ENCODE data around the gene TWNK. TPM values are rescaled to one million over a fixed set of nuclear protein-coding genes. Genes with fewer than 3 reads are reported as not detected.
"Not testable (repeated sequence)": the region's sequence is repeated elsewhere in the genome, so short reads cannot be mapped to it uniquely, and the experiment has no call there.

TWNK gene
- total RNA-seq, 4 donors from 2014 or later = 4.2 to 9.2 (median 6.4) TPM

DNA sequence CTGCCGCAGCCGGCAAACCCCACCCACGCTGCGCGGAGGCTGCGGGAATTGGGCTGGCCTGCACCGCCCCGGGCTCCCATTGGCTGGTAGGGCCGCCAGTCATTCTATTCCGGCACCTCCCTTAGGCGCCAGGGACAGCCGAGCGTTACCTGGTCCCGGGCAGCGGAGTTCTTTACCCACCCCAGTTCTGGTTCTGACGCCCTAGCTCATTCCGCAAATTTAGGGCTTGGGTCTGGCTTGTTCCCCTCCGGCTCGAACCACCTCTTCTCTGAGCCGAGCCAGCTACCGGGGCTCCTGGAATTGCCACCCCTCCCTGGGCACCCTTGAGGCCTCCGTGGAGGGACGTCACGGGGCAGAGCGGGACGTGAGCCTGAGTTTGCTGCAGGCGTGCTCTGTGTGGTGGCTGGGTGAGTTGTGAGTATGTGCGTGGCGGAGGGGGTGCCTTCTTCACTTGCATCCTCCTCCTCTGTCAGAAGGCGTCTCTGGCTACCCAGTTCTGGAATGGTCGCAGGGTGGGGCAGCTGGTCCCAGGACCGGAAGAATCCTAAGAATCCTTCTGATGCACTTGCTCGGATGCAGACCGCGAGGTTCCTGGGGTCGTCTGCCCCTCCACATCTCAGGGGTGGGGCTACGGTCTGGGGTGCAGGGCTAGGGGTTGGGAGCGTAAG lies 43.9 kb downstream of the TWNK start, which contains the start of the genes PDZD7 and SFXN3:
TSS of gene PDZD7 (minus strand) at position 2 of the 668 bp plus-strand sequence. CDS start 910 bp downstream, outside the sequence.
TSS of gene SFXN3 (plus strand) at position 107 of the 668 bp plus-strand sequence. CDS start 3,461 bp downstream, outside the sequence.
- WGBS, 2 donors = 0 to 1% methylated on average over 31 to 38 of the region's 38 CpGs
- TF ChIP-seq POLR2A (IDR thresholded peaks at IDR 0.05) (no peak), CTCF (IDR thresholded peaks at IDR 0.05) (no peak)

GRCh38 chr10:101031796-101032636 lies 44.7 kb downstream of the TWNK start:
- WGBS, 2 donors = 0% methylated on average over 40 to 42 of the region's 47 CpGs
- intact Hi-C loops (cut with DNase I; ENCODE audit: low total_unique reads) = no loop called here
- DNase-seq (ENCODE audit: low spot score in 2 of 2) = peak; percentile 86 to 97
- TF ChIP-seq POLR2A (IDR thresholded peaks at IDR 0.05) (peak in 1 of 2 donors; percentile 1), CTCF (IDR thresholded peaks at IDR 0.05) (no peak)
- H3K4me3 ChIP-seq (ENCODE audit: low read depth, poor library complexity, severe bottlenecking) = peak overlapping the region; percentile 81

More for the DNA sequence above, 43.9 kb downstream of the TWNK start, which contains the start of the genes PDZD7 and SFXN3:
- DNase-seq (ENCODE audit: low spot score in 2 of 2) = peak; percentile 94 to 99
- H3K4me3 ChIP-seq (ENCODE audit: low read depth, poor library complexity, severe bottlenecking) = peak within 1 kb of the TSS; percentile 81
- intact Hi-C loops (cut with DNase I; ENCODE audit: low total_unique reads) = no loop called here

GRCh38 chr10:101032637-101033224 lies 45.4 kb downstream of the TWNK start:
- WGBS, 2 donors = 2 to 3% methylated on average over 6 of the region's 6 CpGs
- peak; percentile 74 to 94 for DNase-seq (ENCODE audit: low spot score in 2 of 2)
- intact Hi-C loops (cut with DNase I; ENCODE audit: low total_unique reads) = no loop called here
- peak overlapping the region; percentile 81 for H3K4me3 ChIP-seq (ENCODE audit: low read depth, poor library complexity, severe bottlenecking)
- TF ChIP-seq CTCF (IDR thresholded peaks at IDR 0.05) = no peak
- no peak for TF ChIP-seq POLR2A (IDR thresholded peaks at IDR 0.05)

DNA sequence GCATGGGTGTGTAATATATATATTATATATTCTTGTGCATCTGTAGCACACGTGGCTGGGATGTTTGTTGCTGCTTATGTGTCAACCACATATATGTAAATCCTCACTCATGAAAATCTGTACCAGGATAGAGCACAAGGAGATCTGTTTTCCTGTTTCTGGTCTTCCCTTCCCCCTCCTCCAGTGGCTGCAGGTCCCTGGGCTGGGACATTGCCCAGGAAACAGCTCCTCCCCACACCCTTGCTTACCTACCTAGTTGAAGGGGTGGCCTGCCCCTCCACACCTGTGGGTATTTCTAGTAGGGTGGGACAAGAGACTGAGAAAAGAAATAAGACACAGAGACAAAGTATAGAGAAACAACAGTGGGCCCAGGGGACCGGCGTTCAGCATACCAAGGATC lies 45.9 kb downstream of the TWNK start:
- H3K4me3 ChIP-seq (ENCODE audit: low read depth, poor library complexity, severe bottlenecking) = no peak overlapping the region
- intact Hi-C loops (cut with DNase I; ENCODE audit: low total_unique reads) = no loop called here
- TF ChIP-seq CTCF (IDR thresholded peaks at IDR 0.05) (no peak), POLR2A (IDR thresholded peaks at IDR 0.05) (no peak)
- 49 to 55% methylated on average over 3 of the region's 3 CpGs for WGBS, 2 donors
- no peak for DNase-seq (ENCODE audit: low spot score in 2 of 2)

DNA sequence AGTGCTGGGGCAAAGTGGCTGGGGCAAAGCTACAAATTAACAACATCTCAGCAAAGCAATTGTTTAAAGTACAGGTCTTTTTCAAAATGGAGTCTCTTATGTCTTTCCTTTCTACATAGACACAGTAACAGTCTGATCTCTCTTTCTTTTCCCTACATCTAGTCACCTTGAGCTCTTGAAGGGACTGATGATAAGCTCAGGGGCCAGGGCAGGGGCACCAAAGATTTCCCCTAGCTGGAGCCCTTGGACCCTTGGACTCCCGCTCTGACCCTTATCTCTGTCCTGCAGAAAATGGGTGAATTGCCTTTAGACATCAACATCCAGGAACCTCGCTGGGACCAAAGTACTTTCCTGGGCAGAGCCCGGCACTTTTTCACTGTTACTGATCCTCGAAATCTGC lies 47.1 kb downstream of the TWNK start:
- 92 to 96% methylated on average over 4 of the region's 4 CpGs for WGBS, 2 donors
- DNase-seq (ENCODE audit: low spot score in 2 of 2); H3K4me3 ChIP-seq (ENCODE audit: low read depth, poor library complexity, severe bottlenecking); intact Hi-C loops (cut with DNase I; ENCODE audit: low total_unique reads): not testable (repeated sequence)

DNA sequence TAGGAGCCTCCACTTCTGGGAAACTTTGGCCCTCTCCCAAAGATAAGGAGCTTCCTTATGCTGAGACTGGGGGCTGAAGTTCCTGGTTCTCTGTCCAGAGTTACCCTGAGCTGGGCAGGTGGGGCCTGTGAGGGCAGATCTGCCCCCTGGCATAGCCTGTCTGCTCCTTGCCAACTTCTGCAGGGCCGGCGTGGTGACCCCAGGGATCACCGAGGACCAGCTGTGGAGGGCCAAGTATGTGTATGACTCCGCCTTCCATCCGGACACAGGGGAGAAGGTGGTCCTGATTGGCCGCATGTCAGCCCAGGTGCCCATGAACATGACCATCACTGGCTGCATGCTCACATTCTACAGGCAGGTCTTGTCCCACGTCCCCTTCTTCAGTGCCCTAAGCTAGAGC lies 48.0 kb downstream of the TWNK start:
- intact Hi-C loops (cut with DNase I; ENCODE audit: low total_unique reads) = no loop called here
- TF ChIP-seq CTCF (IDR thresholded peaks at IDR 0.05) (no peak), POLR2A (IDR thresholded peaks at IDR 0.05) (no peak)
- 85 to 90% methylated on average over 7 of the region's 7 CpGs for WGBS, 2 donors

More for the DNA sequence above, 48.0 kb downstream of the TWNK start:
- H3K4me3 ChIP-seq (ENCODE audit: low read depth, poor library complexity, severe bottlenecking) = no peak overlapping the region
- no peak for DNase-seq (ENCODE audit: low spot score in 2 of 2)
